ENCODE measurements around the gene RALGAPA1.
"Not testable (repeated sequence)": the region's sequence is repeated elsewhere in the genome, so short reads cannot be mapped to it uniquely, and the experiment has no call there.

Gene RALGAPA1

GRCh38 chr14:35766700-35767082 is 42.4 kb downstream of the RALGAPA1 start:
- FAIRE-seq (no peak), DNase-seq (ENCODE audit: insufficient read length, low spot score) (no peak)

DNA sequence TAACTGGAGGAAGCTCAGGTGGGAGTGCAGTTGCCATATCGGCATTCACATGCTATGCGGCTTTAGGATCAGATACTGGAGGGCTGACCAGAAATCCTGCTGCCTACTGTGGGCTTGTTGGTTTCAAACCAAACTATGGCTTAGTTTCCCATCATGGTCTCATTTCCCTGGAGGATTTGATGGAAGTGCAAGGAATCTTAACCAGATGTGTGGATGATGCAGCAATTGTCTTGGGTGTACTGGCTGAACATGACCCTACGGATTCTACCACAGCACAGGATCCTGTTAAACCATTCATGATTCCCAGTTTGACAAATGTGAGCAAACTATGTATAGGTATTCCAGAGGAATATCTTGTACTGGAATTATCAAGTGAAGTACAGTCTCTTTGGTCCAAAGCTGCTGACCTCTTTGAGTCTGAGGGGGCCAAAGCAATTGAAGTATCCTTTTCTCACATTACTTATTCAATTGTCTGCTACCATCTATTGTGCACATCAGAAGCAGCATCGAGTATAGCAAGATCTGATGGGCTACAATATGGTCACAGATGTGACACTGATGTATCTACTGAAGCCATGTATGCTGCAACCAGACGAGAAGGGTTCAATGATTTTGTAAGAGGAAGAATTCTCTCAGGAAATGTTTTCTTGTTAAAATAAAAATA is 42.9 kb downstream of the RALGAPA1 start:
- DNase-seq (ENCODE audit: insufficient read length, low spot score): no peak
- no peak for FAIRE-seq

- FAIRE-seq (no peak), DNase-seq (ENCODE audit: insufficient read length, low spot score) (no peak)
Measured at GRCh38 chr14:35761922-35762321, 47.2 kb downstream of the RALGAPA1 start.

- no peak for DNase-seq (ENCODE audit: insufficient read length, low spot score)
- no peak for FAIRE-seq
Measured at GRCh38 chr14:35760143-35760542, 49.0 kb downstream of the RALGAPA1 start.

- DNase-seq (ENCODE audit: insufficient read length, low spot score): no peak
- no peak for FAIRE-seq
Measured at GRCh38 chr14:35758523-35759129, 50.5 kb downstream of the RALGAPA1 start.

GRCh38 chr14:35754671-35755070 is 54.4 kb downstream of the RALGAPA1 start:
- FAIRE-seq (no peak), DNase-seq (ENCODE audit: insufficient read length, low spot score) (no peak)

DNA sequence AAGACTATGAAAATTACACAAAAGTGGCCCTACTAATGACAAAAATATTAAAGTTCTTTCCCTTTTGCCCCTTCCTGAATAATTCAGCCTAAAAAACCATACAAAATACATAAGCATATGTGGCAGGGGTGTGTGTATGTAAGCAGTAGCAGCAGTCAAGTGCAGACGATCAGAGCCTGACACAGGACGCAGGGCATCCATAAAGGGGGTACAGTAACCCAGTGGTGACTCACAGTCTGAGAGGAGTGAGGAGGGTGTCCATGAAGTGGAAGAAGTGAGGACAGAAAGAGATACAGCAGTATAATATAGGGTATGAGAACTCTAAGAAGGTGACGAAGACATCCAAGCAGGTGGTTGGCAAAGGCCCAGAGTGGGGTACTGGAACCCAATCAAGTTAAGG is 56.7 kb downstream of the RALGAPA1 start:
- no peak for DNase-seq (ENCODE audit: insufficient read length, low spot score)
- no peak for FAIRE-seq

DNA sequence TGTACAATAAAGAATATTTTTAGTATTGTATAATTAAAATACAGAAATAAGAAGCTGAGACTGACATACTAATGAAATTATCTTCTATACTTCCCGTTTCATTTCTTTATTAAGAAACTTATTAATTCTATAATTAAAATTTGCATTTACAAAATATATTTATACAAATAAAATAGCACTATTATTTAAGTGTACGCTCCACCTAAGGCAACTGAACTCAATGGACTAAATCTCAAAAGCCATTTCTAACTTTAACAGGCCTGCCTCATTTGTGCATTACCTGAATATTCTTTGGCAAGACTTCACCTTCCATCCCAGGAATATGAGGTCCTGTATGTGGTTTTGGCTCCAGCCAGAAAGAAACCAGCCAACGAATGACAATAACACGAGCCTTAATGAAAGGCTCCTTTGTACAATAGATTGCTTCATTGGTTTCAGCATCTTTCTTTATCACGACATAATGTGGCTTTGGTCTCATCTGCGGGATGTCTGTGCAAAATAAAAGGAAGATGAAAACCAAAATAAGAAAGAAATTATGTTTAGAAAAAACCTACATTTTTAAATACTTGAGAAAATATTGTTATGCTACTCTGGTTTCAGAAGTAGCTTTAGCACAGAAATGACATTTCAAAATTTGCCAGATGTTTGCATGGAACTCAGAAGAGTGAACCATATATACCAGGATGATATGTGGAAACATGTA is 58.7 kb downstream of the RALGAPA1 start:
- DNase-seq (ENCODE audit: insufficient read length, low spot score) (no peak), FAIRE-seq (no peak)

GRCh38 chr14:35747379-35747778 is 61.7 kb downstream of the RALGAPA1 start:
- DNase-seq (ENCODE audit: insufficient read length, low spot score) (no peak), FAIRE-seq (no peak)

DNA sequence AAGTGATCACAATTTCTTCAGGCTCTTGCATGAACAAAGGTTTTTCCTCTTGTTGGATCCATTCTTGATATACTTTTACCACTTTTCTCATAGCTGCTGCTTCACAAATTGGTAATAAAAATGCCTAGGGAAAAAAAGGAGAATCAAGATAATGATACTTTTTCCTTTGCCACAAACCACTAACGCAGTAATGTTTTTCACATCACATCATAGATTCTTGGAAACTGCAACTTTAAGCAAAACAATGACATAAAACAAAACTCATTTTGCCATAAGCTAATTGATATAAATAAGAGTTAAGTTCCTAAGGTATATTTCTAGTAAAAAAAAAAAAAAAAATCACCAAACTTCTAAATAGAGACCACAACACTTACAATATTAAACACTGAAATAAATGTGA is 66.7 kb downstream of the RALGAPA1 start:
- FAIRE-seq: no peak
- no peak for DNase-seq (ENCODE audit: insufficient read length, low spot score)

DNA sequence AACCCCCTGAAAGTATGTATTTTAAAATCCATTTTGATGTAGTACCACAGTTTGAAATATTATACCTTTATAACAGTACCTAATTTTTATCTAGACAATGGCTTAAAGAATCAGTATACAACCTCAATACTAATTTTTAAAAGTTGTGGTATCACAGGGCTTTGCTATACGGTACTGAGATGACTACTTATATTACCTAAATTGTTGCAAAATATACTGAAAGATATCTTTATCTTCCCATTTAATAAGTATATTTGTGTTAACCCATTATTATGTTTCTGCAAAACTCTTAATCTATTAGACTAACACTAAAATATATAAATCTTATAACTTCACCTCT is 67.1 kb downstream of the RALGAPA1 start:
- no peak for FAIRE-seq
- no peak for DNase-seq (ENCODE audit: insufficient read length, low spot score)

DNA sequence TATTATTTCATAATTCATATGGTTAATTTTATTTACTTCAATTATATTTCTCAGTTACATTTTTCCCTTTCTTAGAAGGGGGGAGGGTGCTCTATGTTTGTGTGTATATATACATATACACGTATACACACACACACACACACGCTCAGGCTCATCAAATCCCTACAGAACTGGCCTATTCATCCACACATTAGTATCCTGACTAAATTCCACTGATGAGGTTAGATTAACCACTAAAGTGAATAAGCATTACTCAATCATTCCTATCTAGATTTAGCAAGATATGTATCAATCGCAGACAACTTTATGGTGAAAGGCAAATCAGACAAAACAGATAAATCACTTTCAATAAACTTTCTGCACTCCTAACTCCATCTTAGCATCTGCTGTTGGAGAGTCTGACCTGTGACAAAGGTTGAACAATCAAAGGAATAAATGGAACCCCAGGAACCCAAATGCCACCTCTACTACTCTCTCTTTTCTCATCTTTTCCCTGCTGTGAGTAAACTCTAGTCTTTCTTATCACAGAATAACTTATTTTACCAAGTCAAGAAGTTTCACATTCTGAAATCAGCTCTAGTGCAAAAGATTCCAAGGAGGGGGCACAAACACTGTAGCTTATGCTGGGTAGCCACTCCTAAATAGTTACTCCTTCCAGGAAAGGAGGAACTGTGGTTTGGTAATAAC is 67.6 kb downstream of the RALGAPA1 start:
- DNase-seq (ENCODE audit: insufficient read length, low spot score) (no peak), FAIRE-seq (no peak)

DNA sequence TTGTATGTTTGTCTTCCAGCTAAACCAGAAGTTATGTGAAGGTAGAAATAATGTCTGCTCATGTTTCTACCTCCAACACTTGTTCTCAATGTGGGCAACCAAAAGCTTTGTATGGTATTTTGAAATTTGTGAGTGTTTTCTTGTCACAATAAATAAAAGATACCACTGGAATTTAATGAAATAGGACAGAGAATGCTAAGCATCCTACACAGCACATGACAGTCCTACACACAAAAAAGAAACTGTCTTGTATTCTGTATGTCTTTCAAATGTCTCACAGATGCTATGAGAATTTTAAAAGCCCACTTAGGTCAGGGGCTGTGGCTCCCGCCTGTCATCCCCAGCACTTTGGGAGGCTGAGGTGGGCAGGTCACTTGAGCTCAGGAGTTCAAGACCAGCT is 68.9 kb downstream of the RALGAPA1 start:
- DNase-seq (ENCODE audit: insufficient read length, low spot score): no peak
- FAIRE-seq: no peak

DNA sequence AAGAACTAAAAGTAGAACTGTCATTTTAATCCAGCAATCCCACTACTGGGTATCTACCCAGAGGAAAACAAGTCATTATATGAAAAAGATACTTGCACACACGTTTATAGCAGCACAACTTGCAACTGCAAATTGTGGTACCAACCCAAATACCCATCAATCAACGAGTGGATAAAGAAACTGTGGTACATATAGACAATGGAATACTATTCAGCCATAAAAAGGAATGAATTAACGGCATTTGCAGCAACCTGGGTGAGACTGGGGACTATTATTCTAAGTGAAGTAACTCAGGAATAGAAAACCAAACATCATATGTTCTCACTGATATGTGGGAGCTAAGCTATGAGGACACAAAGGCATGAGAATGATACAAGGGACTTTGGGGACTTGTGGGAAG is 73.9 kb downstream of the RALGAPA1 start:
- DNase-seq (ENCODE audit: insufficient read length, low spot score); FAIRE-seq: not testable (repeated sequence)

GRCh38 chr14:35733510-35733909 is 75.6 kb downstream of the RALGAPA1 start:
- FAIRE-seq; DNase-seq (ENCODE audit: insufficient read length, low spot score): not testable (repeated sequence)

- FAIRE-seq: no peak
- no peak for DNase-seq (ENCODE audit: insufficient read length, low spot score)
Measured at GRCh38 chr14:35730871-35731270, 78.2 kb downstream of the RALGAPA1 start.

- no peak for DNase-seq (ENCODE audit: insufficient read length, low spot score)
- FAIRE-seq: no peak
Measured at GRCh38 chr14:35727764-35728163, 81.3 kb downstream of the RALGAPA1 start.

DNA sequence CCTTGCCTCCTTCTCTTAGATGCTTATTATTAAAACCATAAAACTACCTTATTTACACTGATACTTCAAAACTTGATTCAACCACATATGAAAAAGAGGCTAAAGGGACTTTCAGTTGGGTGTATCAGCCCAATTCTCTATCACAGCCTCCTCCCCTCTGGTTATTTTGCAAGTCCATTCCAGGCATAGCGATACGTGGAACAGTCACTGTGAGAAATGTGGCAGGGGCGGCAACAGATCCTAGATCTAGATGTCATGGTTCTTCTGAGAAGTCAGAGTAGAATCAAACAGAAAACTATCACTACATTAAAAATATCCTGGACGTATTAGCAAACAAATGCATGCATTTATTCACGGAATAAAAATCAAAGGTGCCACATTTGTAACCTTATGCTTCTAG is 83.2 kb downstream of the RALGAPA1 start:
- no peak for DNase-seq (ENCODE audit: insufficient read length, low spot score)
- no peak for FAIRE-seq

DNA sequence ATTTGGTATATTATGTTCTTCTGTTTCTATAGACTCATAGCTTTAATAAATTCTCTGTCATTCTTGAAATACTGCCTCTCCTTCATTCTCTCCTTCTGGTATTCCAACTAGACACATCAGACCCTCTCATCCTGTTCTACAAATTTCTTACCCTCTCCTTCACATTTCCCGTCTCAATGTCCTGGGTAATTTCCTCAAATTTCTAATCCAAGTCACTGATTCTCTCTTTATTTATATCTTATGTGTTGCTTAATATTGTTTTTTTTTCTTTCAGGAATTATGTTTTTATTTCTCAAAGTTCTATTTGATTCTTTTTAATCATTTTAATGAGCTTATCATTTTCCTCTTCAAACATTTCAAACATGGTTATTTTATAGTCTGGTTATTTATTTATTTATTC is 94.0 kb downstream of the RALGAPA1 start:
- FAIRE-seq: no peak

DNA sequence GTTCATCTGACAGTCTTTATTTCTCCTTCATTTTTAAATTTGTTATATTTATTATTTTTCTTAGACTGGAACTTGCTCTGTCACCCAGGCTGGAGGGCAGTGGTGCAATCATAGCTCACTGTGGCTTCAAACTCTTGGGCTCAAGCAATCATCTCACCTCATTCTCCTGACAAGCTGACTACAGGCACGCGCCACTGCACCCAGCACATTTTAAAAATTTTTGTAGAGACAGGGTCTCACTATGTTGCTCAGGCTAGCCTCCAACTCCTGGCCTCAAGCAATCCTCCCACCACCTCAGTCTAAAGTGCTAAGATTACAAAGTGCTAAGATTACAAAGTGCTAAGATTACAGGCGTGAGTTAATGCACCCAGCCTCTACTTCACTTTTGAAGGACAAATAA is 96.6 kb downstream of the RALGAPA1 start:
- FAIRE-seq (no peak), DNase-seq (ENCODE audit: insufficient read length, low spot score) (no peak)

More for the DNA sequence above, 94.0 kb downstream of the RALGAPA1 start:
- no peak for DNase-seq (ENCODE audit: insufficient read length, low spot score)

- DNase-seq (ENCODE audit: insufficient read length, low spot score) (no peak), FAIRE-seq (no peak)
Measured at GRCh38 chr14:35708062-35708461, 101.0 kb downstream of the RALGAPA1 start.

- DNase-seq (ENCODE audit: insufficient read length, low spot score) (no peak), FAIRE-seq (no peak)
Measured at GRCh38 chr14:35705636-35706035, 103.5 kb downstream of the RALGAPA1 start.
